ENCODE measurements around the gene COX6B1. TPM values are rescaled to one million over a fixed set of nuclear protein-coding genes. Genes with fewer than 3 reads are reported as not detected.
A peak's percentile ranks its signal among the peaks of the same experiment; 100 is the strongest.

Gene COX6B1
- total and polyA plus RNA-seq, 10 donors: 208 to 837 (median 529) TPM

DNA sequence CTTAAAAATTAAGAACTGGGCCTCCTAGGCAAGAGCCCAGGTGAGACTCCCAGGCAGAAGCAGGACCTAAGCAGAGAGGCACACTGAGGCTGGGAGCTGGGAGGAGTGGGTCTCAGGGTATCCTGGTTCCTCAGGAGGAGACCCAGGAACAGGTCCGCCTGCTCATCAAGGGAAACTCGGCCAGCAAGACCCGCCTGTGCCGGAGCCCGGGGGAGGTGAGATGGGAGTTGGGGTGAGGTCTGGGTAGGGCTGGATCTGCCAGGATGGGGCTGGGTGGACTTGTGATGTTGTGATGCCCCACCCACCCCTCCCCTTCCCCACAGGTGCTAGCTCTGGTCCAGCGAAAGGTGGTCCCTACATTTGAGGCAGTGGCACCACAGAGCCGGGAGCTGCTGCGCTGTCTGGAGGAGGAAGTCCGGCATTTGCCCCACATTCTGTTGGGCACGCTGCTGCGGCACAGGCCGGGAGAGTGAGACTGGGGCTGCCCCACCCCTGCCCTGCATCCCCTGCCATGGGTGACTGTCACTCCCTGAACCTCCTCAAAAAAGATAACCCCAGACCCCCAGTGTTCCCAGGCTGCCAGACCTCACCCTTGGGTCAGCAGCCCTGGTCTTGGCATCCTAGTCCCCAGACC lies 28.7 kb upstream of the COX6B1 start:
- no peak overlapping the region for H3K4me3 ChIP-seq
- no peaks in the 10 kb centered on the region for H3K4me1 ChIP-seq
- WGBS, 5 donors: 94 to 99% (median 98%) methylated on average over 4 to 12 of the region's 12 CpGs
- peaks cover 0 to 74% (median 22%) of the 10 kb centered on the region in 6 donors for H3K36me3 ChIP-seq
- TF ChIP-seq POLR2AphosphoS5 (IDR thresholded peaks at IDR 0.05): no peak
- H3K27ac ChIP-seq: no peak overlapping the region
- intact Hi-C loops (cut with DNase I; ENCODE audit: low total_unique reads): no loop called here
- DNase-seq: no peak
- H3K9me3 ChIP-seq: no peaks in the 10 kb centered on the region
- H3K27me3 ChIP-seq (replicated peaks in 1 of 7): no peaks in the 10 kb centered on the region

GRCh38 chr19:35620001-35620400 lies 28.1 kb upstream of the COX6B1 start:
- 94 to 98% (median 95%) methylated on average over 15 to 17 of the region's 17 CpGs for WGBS, 5 donors
- no peak for DNase-seq
- intact Hi-C loops (cut with DNase I; ENCODE audit: low total_unique reads): no loop called here
- H3K27me3 ChIP-seq (replicated peaks in 1 of 7): no peaks in the 10 kb centered on the region
- no peaks in the 10 kb centered on the region for H3K4me1 ChIP-seq
- H3K9me3 ChIP-seq: no peaks in the 10 kb centered on the region
- peaks cover 0 to 70% (median 21%) of the 10 kb centered on the region in 6 donors for H3K36me3 ChIP-seq
- no peak overlapping the region for H3K4me3 ChIP-seq
- no peak overlapping the region for H3K27ac ChIP-seq
- no peak for TF ChIP-seq POLR2AphosphoS5 (IDR thresholded peaks at IDR 0.05)

DNA sequence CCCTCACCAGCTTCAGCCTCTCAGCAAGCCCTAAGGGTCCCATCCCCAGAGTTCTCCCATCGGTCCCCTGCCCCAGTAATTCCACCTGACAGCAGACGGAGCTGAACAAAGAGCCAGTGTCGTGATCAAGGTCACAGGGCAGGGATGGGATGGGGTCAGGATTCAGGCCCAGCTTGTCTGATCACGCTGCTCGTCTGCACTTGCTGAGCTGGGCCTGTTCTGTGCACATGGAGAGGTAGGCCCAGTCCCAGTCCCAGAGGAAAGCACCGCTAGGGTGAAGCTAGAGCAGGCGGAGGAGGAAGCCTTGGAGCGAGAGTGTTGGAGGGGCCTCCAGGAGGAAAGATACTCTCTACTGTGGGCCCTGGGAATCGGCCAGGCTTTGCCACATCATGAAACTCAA lies 26.4 kb upstream of the COX6B1 start:
- no peaks in the 10 kb centered on the region for H3K4me1 ChIP-seq
- no peaks in the 10 kb centered on the region for H3K27me3 ChIP-seq (replicated peaks in 1 of 7)
- no peak overlapping the region for H3K4me3 ChIP-seq
- 91 to 96% (median 96%) methylated on average over 9 of the region's 9 CpGs for WGBS, 5 donors
- no peaks in the 10 kb centered on the region for H3K9me3 ChIP-seq
- no peak for TF ChIP-seq CTCF (IDR thresholded peaks at IDR 0.05 in 8 of 11, conservative IDR thresholded peaks at IDR 0.05 in 3 of 11)
- no peak for TF ChIP-seq POLR2A (IDR thresholded peaks at IDR 0.05)
- TF ChIP-seq POLR2AphosphoS5 (IDR thresholded peaks at IDR 0.05): no peak
- H3K27ac ChIP-seq: no peak overlapping the region
- peaks cover 0 to 53% (median 13%) of the 10 kb centered on the region in 6 donors for H3K36me3 ChIP-seq
- intact Hi-C loops (cut with DNase I; ENCODE audit: low total_unique reads): no loop called here
- no peak for DNase-seq

GRCh38 chr19:35622750-35623149 lies 25.4 kb upstream of the COX6B1 start:
- WGBS, 5 donors: 92 to 97% (median 94%) methylated on average over 13 of the region's 13 CpGs
- DNase-seq: no peak
- Histone ChIP-seq H3K4me3 (no peak overlapping the region), H3K9me3 (no peaks in the 10 kb centered on the region), H3K36me3 (peaks cover 0 to 42% (median 11%) of the 10 kb centered on the region in 6 donors), H3K27ac (no peak overlapping the region), H3K4me1 (peaks cover 0 to 3% (median 2%) of the 10 kb centered on the region in 6 donors), H3K27me3 (replicated peaks in 1 of 7) (no peaks in the 10 kb centered on the region)
- no peak for TF ChIP-seq POLR2A (IDR thresholded peaks at IDR 0.05)
- TF ChIP-seq POLR2AphosphoS5 (IDR thresholded peaks at IDR 0.05): peak in 1 of 3 donors; percentile 12
- intact Hi-C loops (cut with DNase I; ENCODE audit: low total_unique reads): no loop called here

DNA sequence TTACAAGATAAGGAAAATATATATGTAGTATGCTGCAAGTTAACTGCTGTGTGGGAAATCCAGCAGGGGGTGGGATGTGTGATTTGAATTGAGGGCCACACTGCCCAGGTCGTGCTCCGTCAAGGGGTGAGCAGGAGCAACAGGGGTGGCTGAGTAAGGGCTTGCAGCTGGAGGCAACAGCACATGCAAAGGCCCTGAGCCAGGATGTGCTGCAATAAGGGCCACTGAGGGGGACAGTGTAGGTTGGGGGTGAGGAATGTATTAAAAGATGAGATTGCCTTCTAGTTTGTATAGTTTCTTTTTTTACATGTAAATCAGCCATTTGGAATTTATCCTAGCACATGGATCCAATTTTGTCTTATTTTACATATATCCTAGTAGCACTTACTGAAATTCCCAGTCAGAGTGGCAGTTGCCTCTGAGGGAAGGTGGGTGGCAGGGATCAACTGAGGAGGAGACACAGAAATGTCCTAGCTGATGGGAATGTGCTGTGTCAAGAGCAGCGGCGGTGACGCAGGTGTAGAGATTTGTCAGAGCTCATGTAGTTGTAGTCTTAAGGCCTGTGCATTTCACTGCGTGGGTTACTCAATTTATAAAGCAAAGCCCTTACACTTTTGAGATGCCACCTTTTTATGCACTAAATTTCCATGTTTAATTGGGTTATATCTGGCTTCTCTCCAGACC lies 24.7 kb upstream of the COX6B1 start:
- Histone ChIP-seq H3K27me3 (replicated peaks in 1 of 7) (no peaks in the 10 kb centered on the region), H3K27ac (no peak overlapping the region), H3K36me3 (peaks cover 0 to 35% (median 11%) of the 10 kb centered on the region in 6 donors), H3K4me1 (peaks cover 0 to 10% (median 8%) of the 10 kb centered on the region in 6 donors), H3K4me3 (no peak overlapping the region), H3K9me3 (no peaks in the 10 kb centered on the region)
- no peak for TF ChIP-seq POLR2AphosphoS5 (IDR thresholded peaks at IDR 0.05)
- no peak for TF ChIP-seq CTCF (IDR thresholded peaks at IDR 0.05 in 8 of 11, conservative IDR thresholded peaks at IDR 0.05 in 3 of 11)
- TF ChIP-seq POLR2A (IDR thresholded peaks at IDR 0.05): no peak
- intact Hi-C loops (cut with DNase I; ENCODE audit: low total_unique reads): no loop called here
- no peak for DNase-seq
- WGBS, 5 donors: 88 to 95% (median 92%) methylated on average over 6 of the region's 6 CpGs

All from spleen (tissue), 11 donors.